ENCODE measurements around the gene MEP1B.
A peak's percentile ranks its signal among the peaks of the same experiment; 100 is the strongest.
"Not testable (repeated sequence)": the region's sequence is repeated elsewhere in the genome, so short reads cannot be mapped to it uniquely, and the experiment has no call there.

MEP1B gene

GRCh38 chr18:32189790-32190189 is at the start of gene MEP1B:
Gene MEP1B (plus strand): TSS chr18:32190039. CDS start chr18:32190071, 32 bp downstream.
- no peak for DNase-seq

DNA sequence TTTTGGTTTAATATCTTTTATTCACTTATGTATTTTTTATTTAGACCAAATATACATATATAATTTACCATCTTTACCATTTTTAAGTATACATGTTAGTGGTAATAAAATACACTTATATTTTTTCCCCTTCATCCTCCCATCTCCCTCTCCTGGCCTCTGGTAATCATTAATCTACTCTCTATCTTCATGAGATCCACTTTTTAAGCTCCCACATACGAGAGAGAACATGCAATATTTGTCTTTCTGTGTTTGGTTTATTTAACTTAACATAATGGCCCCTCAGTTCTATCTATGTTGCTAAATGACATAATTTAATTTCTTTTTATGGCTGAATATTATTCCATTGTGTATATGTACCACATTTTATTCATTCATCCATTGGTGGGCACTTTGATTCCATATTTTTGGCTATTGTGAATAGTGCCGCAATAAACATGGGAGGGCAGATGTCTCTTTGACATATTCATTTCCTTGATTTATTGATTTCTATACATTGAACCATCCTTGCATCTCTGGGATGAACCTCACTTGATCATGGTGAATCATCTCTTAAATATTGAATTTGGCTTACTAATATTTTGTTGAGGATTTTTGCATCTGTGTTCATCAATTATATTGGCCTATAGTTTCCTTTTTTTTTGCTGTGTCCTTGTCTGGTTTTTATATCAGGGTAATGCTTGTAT is 41.5 kb upstream of the MEP1B start:
- no peak for DNase-seq

DNA sequence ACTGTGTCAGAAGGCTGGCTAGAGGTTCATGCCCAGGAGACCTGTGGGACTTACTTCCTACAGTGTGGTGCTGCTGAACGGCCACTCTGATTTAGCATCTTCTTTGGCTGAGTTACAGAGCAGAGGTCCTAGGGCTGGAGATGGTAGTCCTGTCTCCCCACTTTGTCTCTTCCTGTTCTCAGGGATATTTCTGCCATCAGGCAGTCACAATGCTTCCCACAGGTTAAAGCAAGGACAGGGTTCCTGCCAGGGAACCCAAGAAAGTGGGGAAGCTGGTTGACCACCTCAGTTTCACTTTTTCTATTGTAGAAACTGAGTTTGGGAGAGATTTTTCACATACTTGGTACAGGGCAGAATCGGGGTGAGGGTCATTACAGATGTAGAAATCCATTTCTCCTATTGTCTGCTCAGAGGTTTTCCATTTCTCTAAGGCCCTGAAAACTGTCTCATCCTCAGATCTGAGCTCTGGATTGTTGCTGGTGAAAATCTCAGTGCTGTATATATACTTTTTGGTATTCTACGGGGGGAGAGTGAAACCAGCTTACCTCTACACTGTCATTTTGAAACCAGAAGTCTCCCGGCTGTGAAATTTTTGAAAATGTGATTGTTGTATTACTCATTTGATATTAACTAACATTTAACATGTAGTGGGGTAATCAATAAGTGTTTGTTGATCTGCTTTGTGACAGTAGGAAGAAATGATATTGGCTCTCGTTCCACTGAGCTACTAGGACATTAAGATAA is 37.0 kb upstream of the MEP1B start:
- DNase-seq: no peak

DNA sequence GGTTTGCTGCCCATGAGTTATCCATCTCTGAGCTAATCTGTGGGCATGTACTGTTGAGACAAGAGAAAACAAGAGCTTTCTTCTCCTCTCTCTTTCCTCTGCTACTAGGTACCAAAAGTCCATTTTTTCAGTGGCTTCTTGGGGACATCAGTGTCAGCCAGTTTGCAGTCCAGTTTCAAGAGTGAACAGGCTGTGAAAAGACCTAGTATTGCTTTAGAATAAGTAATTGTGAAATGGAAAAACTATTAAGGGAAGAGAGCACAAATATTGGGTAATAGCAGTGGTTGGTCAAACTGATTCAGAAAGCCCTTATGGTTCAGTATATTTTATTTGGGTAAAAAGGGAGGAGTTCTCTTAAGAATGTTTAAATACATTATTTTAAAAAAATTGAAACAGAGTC is 33.0 kb upstream of the MEP1B start:
- DNase-seq: no peak

DNA sequence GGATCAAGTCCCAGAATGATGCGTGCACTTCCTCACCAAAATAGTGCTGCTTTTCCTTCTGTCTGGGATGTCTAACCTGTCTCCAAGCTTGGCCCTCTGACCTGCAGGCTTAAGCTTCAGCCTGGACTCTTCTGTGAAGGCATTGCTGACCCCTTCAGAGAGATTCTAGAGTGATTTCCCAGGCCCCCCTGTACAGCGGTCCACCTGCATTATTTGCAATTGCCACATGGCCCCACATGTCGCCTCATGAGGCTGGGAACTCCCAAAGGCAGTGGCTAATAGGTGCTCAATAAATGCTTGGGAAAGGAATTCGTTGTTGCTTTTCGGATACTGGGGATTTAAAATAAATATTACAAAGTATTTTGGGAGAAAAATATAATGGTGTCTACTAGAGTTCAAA is 32.3 kb upstream of the MEP1B start:
- no peak for DNase-seq

GRCh38 chr18:32158108-32158624 is 31.7 kb upstream of the MEP1B start:
- peak; percentile 74 to 83 for DNase-seq

- not testable (repeated sequence) for DNase-seq
These were observed 31.2 kb upstream of the MEP1B start for GRCh38 chr18:32158631-32159030.

GRCh38 chr18:32160547-32160946 is 29.3 kb upstream of the MEP1B start:
- no peak for DNase-seq

- no peak for DNase-seq
These were observed 21.7 kb upstream of the MEP1B start for GRCh38 chr18:32167980-32168730.

- DNase-seq: no peak
These were observed 16.2 kb upstream of the MEP1B start for GRCh38 chr18:32173654-32174053.

DNA sequence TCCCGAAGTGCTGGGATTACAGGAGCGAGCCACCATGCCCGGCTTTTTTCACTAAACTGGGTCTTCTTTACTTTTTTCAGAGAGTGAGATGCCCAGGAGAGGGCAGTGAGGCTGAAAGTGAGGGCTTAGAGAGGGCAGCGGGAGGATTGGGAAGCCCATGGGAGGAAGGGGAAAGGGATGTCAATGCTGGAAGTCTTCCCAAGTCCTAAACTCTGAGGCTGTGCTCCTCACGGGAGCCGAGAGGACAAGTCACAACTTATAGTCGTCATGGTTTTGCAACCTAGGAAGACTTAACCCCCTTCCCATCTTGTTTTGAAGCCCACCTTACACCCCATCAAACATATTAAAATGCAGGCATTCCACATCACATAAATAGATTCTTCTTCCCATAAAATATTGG is 15.1 kb upstream of the MEP1B start:
- DNase-seq: no peak

- DNase-seq: no peak
These were observed 14.6 kb upstream of the MEP1B start for GRCh38 chr18:32175265-32175664.

- DNase-seq: not testable (repeated sequence)
These were observed 13.1 kb upstream of the MEP1B start for GRCh38 chr18:32176745-32177144.

DNA sequence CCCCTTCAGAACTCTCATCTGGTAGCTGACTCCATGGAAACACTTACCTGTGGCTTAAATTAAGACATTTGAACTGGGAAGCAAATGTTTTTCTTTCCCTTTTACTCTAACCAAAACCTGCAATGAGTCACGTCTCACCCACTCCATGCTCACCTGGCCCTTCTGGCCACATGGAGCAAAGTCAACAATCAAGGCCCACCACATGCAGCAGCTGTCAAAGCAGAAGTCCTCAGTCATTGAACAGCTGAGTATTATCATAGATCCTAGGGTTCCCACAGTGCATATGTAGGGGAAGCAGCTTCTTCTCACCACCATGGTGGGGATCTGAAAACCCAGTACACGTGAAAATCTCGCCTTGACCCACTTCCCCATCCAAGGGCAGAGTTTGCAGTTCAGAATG is 12.3 kb upstream of the MEP1B start:
- no peak for DNase-seq

DNA sequence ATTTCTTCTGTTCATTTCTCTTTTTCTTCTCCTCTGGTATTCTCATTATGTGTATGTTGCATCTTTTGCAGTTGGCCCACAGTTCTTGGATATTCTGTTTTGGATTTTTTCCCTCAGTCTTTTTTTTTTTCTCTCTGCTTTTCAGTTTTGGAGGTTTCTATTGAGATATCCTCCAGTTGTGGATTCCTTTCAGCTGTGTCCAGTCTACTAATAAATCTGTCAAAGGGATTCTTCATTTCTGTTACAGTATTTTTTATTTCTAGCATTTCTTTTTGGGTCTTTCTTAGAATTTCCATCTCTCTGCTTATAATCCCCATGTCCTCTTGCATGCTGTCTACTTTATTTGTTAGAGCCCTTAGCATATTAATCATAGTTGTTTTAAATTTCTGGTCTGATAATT is 6.3 kb upstream of the MEP1B start:
- DNase-seq: no peak

DNA sequence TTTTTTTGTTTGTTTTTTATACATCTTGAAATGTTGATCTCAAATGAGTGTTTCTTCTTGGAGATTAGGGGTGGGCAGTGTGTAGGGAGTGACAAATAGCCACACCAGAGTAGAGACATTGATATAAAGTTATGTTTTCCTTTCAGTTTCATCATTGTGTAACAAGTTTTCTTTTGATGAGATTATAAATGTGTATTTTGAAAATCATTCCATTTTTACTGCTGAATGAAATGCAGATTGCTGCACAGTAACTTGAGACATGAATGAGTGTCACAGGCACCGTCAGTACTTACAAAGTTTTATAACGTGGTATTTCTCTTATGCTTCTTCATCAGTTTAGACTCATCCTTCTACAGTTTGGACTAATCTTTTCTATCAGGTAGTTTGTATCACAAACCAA is 370 bp downstream of the MEP1B start:
- no peak for DNase-seq

DNA sequence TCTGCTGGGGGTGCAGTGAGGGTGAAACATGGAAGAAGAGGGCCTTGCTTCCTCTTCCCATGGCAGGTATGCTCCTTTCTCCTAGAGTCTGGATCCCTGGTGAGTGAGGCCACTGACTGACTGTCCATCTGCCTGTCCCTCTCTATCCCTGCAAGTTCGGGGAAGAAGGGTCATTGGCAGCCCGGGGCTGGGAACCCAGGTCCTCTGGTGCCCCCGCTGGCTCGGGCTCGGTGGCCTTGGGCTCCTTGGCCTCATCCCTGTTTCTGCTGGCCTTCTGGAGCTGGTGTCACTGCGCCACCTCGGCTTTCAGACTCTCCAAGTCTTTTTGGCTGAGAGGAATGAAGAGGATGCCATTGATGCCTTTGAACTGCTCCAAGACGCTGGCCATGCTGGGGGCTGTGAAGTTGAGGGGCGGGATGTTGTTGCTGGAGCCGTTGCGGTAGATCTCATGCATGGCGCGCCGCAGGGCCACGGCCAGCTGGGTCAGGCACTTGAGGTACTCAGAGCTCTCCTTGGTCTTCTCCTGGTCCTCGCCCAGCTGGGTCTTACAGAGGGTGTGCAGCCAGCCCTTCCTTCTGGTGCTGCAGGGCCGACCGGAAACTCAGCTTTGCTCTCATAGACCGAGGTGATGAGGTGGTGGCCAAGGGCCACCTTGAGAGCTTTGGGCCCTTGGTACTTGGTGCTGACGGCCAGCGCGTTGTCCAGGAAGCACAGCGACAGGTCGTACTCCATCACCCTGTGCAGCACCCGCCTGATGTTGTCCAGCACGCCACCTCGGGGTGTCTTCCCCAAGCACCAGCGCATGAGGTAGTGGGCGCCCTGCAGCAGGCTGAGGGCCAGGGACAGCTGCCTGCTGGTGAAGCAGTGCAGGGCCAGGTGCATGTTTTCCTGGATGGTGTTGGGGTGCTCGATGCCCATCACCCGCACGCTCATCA is 6.3 kb downstream of the MEP1B start:
- no peak for DNase-seq

- no peak for DNase-seq
These were observed 10.9 kb downstream of the MEP1B start for GRCh38 chr18:32200766-32201165.

- no peak for DNase-seq
These were observed 12.3 kb downstream of the MEP1B start for GRCh38 chr18:32201948-32202672.

GRCh38 chr18:32208023-32208422 is 18.2 kb downstream of the MEP1B start:
- DNase-seq: no peak

DNA sequence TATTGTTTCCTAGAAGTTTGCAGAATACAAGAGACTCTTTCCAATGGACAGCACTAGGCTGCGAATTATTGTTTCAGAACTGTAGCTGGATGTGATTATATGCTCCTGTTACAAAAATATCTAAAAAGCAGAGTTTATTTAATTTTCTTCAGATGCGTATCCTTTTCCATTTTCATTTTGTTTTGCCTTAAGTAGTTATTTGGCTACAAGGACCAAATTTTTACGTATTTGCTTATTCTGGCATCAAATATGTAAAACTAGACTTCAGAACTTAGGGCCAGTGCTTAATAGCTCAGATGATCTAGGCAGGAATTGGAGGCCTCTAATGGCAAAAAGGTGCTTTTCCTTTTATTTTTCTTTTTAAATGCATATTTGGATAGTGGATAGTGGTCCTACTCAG is 18.7 kb downstream of the MEP1B start:
- no peak for DNase-seq
